HFFc6 (cell line): ENCODE data around the gene CNEP1R1. TPM values are rescaled to one million over a fixed set of nuclear protein-coding genes. Genes with fewer than 3 reads are reported as not detected.

ENCODE experiments used
- DNase-seq: peaks from one replicate; pipeline ENCODE4 v3.0.0-alpha.2; 2018
- H3K27ac Mint-ChIP-seq: 2 replicates; pipeline ENCODE4 v1.8.0; 2020; ENCODE audit warnings: mild to moderate bottlenecking, mixed read lengths
- H3K27me3 Mint-ChIP-seq: 2 replicates; pipeline ENCODE4 v1.8.0; 2021; ENCODE audit warnings: mild to moderate bottlenecking, moderate library complexity, mixed read lengths; ENCODE audit not compliant: insufficient read depth
- H3K36me3 Mint-ChIP-seq: 2 replicates; pipeline ENCODE4 v1.8.0; 2021; ENCODE audit warnings: low read depth, mixed read lengths
- H3K4me1 Mint-ChIP-seq: 2 replicates; pipeline ENCODE4 v1.8.0; 2020; ENCODE audit warnings: low read depth, mixed read lengths
- H3K4me3 Mint-ChIP-seq: 2 replicates; pipeline ENCODE4 v1.8.0; 2020; ENCODE audit warnings: mild to moderate bottlenecking, moderate library complexity, mixed read lengths
- H3K9me3 Mint-ChIP-seq: 2 replicates; pipeline ENCODE4 v1.8.0; 2020; ENCODE audit warnings: mild to moderate bottlenecking, mixed read lengths
- total RNA-seq, 6 experiments: library from RNA; stranded (reverse); fragmentation: NEBNext Ultra II Directional; extraction: Animal tissue kit (Norgen Biotek cat#: 25700); gene quantifications; 2 replicates in 1 of 6; 3 replicates in 5 of 6; pipeline ENCODE4 v1.2.3, GENCODE V29; 2021
- TF ChIP-seq, protein P1 (sequence below): fragments of 200-600 bp; sonication (generic); IDR thresholded peaks from 2 replicates; pipeline ENCODE4 v1.5.0; 2021; ENCODE audit warnings: antibody characterized with exemption, mild to moderate bottlenecking

Gene CNEP1R1
- total RNA-seq, 6 experiments from 2014 or later = 22.7 to 28.1 (median 24.2) TPM

DNA sequence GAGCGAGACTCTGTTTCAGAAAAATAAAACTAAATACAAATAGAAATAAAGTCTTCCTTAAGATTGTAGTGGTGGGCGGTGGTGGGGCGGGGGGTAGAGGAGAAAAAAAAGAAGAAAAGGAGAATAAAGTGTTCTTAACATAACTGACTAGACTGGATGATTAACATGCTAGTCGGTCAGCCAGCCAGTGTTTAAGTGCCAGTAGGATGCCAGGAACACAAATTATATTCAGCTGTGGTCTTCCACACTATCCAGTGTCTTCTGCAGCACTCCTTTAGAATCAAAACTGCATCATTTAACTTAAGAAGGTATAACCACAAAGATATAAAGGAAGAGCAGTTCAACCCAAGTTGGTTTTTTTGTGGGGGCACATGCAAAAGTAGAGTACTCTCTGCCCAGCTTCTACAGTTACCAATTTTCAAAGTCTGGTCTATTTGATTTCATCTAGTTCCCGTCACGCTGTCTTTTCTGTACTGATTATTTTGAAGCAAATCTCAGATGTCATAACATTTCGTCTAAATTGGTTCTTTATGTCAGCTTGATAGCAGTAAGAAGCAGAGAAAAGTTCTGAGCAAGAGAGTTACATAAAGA lies 56.5 kb downstream of the CNEP1R1 start:
- Mint-ChIP-seq H3K4me3 (no peak overlapping the region), H3K27me3 (no peaks in the 10 kb centered on the region; the same call in 1 of the 2 replicates), H3K9me3 (no peaks in the 10 kb centered on the region), H3K36me3 (peaks cover 35% of the 10 kb centered on the region), H3K27ac (no peak overlapping the region), H3K4me1 (peaks cover 21% of the 10 kb centered on the region)
- no peak for DNase-seq
- TF ChIP-seq, protein P1, sequence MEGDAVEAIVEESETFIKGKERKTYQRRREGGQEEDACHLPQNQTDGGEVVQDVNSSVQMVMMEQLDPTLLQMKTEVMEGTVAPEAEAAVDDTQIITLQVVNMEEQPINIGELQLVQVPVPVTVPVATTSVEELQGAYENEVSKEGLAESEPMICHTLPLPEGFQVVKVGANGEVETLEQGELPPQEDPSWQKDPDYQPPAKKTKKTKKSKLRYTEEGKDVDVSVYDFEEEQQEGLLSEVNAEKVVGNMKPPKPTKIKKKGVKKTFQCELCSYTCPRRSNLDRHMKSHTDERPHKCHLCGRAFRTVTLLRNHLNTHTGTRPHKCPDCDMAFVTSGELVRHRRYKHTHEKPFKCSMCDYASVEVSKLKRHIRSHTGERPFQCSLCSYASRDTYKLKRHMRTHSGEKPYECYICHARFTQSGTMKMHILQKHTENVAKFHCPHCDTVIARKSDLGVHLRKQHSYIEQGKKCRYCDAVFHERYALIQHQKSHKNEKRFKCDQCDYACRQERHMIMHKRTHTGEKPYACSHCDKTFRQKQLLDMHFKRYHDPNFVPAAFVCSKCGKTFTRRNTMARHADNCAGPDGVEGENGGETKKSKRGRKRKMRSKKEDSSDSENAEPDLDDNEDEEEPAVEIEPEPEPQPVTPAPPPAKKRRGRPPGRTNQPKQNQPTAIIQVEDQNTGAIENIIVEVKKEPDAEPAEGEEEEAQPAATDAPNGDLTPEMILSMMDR = no peak

DNA sequence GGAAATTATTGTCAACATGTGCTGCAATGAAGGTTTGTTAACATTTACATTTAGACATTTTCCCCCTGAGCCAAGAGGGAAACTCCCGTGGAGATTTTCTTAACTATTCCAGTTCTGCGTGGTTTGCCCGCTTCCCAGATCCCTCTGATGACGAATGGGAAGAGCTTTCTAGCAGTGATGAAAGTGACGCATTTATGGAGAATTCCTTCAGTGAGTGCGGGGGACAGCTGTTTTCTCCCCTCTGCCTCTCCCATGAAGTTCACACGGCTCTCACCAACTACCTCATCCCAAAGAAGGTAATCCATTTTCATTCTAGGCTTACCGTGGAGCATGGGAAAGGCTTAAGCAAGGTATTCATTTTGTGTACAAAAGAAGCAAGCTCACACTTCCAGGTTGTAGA lies 59.0 kb downstream of the CNEP1R1 start:
- Mint-ChIP-seq H3K36me3 (peaks cover 32% of the 10 kb centered on the region), H3K4me1 (peaks cover 12% of the 10 kb centered on the region; the same call in 1 of the 2 replicates), H3K9me3 (no peaks in the 10 kb centered on the region), H3K27me3 (no peaks in the 10 kb centered on the region; the same call in 1 of the 2 replicates), H3K27ac (no peak overlapping the region), H3K4me3 (no peak overlapping the region)
- TF ChIP-seq, protein P1 = no peak
- no peak for DNase-seq

GRCh38 chr16:50086176-50086575 lies 61.2 kb downstream of the CNEP1R1 start:
- TF ChIP-seq, protein P1 = no peak
- Mint-ChIP-seq H3K4me1 (peaks cover 5% of the 10 kb centered on the region; the same call in 1 of the 2 replicates), H3K4me3 (no peak overlapping the region), H3K36me3 (peaks cover 28% of the 10 kb centered on the region), H3K27me3 (no peaks in the 10 kb centered on the region), H3K27ac (no peak overlapping the region), H3K9me3 (no peaks in the 10 kb centered on the region)
- no peak for DNase-seq

Other genes starting within 250 kb of the CNEP1R1 start
- gene ZNF423, start 169.1 kb upstream of the CNEP1R1 start, total RNA-seq = not detected
- 10 to 100 TPM; 17.2 to 23.8 (median 19.6) TPM for gene HEATR3, start 40.7 kb downstream of the CNEP1R1 start, total RNA-seq
- gene TENT4B, start 128.1 kb downstream of the CNEP1R1 start, total RNA-seq = 10 to 100 TPM; 19.4 to 23.0 (median 21.6) TPM
- 10 to 100 TPM; 32.7 to 48.1 (median 41.9) TPM for gene ADCY7, start 241.3 kb downstream of the CNEP1R1 start, total RNA-seq